Retina (tissue), 1 donor: ENCODE results near the gene CXCL11.
"Not testable (repeated sequence)": the region's sequence is repeated elsewhere in the genome, so short reads cannot be mapped to it uniquely, and the experiment has no call there.

Experiments used
- DNase-seq: peaks from one replicate; pipeline ENCODE4 v3.0.0-alpha.2; 2016

CXCL11 gene

GRCh38 chr4:76035799-76036380, at the start of gene CXCL11:
TSS of gene CXCL11 (minus strand) at chr4:76036070. CDS start at chr4:76035987, 83 bp downstream.
- DNase-seq, result no peak

- DNase-seq, result no peak
Observed at GRCh38 chr4:76084542-76084941, 48.7 kb upstream of the CXCL11 start.

GRCh38 chr4:76083386-76083988, 47.6 kb upstream of the CXCL11 start:
- DNase-seq, result no peak

GRCh38 chr4:76078033-76078613, 42.3 kb upstream of the CXCL11 start:
- no peak for DNase-seq

- DNase-seq, result no peak
Observed at GRCh38 chr4:76074993-76075600, 39.2 kb upstream of the CXCL11 start.

GRCh38 chr4:76074468-76074867, 38.6 kb upstream of the CXCL11 start, which contains the start of gene ART3:
TSS of gene ART3 (plus strand) at chr4:76074709. CDS start at chr4:76075890, 1,181 bp downstream.
- no peak for DNase-seq

- no peak for DNase-seq
Observed at GRCh38 chr4:76072760-76073159, 36.9 kb upstream of the CXCL11 start.

- DNase-seq, result peak; percentile 57
Observed at GRCh38 chr4:76067652-76068286, 31.9 kb upstream of the CXCL11 start.

GRCh38 chr4:76066546-76066945, 30.7 kb upstream of the CXCL11 start:
- DNase-seq, result no peak

GRCh38 chr4:76061982-76062381, 26.1 kb upstream of the CXCL11 start:
- DNase-seq, result no peak

- DNase-seq, result no peak
Observed at GRCh38 chr4:76061421-76061820, 25.6 kb upstream of the CXCL11 start.

- DNase-seq, result no peak
Observed at GRCh38 chr4:76060506-76060905, 24.6 kb upstream of the CXCL11 start.

GRCh38 chr4:76059750-76060149, 23.9 kb upstream of the CXCL11 start:
- no peak for DNase-seq

GRCh38 chr4:76058888-76059426, 23.1 kb upstream of the CXCL11 start:
- no peak for DNase-seq

GRCh38 chr4:76058302-76058701, 22.4 kb upstream of the CXCL11 start:
- no peak for DNase-seq

GRCh38 chr4:76055421-76055820, 19.6 kb upstream of the CXCL11 start:
- DNase-seq, result no peak

- no peak for DNase-seq
Observed at GRCh38 chr4:76055016-76055415, 19.1 kb upstream of the CXCL11 start.

- DNase-seq, result peak; percentile 34
Observed at GRCh38 chr4:76053730-76054129, 17.9 kb upstream of the CXCL11 start.

GRCh38 chr4:76050560-76051050, 14.7 kb upstream of the CXCL11 start:
- not testable (repeated sequence) for DNase-seq

GRCh38 chr4:76049860-76050416, 14.1 kb upstream of the CXCL11 start:
- not testable (repeated sequence) for DNase-seq

- not testable (repeated sequence) for DNase-seq
Observed at GRCh38 chr4:76044686-76045085, 8.8 kb upstream of the CXCL11 start.

- DNase-seq, result not testable (repeated sequence)
Observed at GRCh38 chr4:76043306-76043705, 7.4 kb upstream of the CXCL11 start.
